Smooth muscle cell (in vitro differentiated cells): Measurements from ENCODE around the gene UBE2U. TPM values are rescaled to one million over a fixed set of nuclear protein-coding genes. Genes with fewer than 3 reads are reported as not detected.

Source experiments
- DNase-seq: peaks from one replicate; lab custom pipeline; 2025; ENCODE audit not compliant: unreplicated experiment; lab: John Stamatoyannopoulos, UW
- H2AFZ ChIP-seq: fragments of 200-600 bp; sonication (generic); 2 replicates; pipeline ENCODE4 v1.6.0; 2016; ENCODE audit warnings: antibody characterized with exemption, low read depth, mild to moderate bottlenecking
- H3F3A ChIP-seq: fragments of 200-600 bp; sonication (generic); 2 replicates; pipeline ENCODE4 v1.6.0; 2017; ENCODE audit warnings: antibody characterized with exemption, low read depth
- H3K27ac ChIP-seq: fragments of 200-600 bp; sonication (generic); 2 replicates; pipeline ENCODE4 v1.5.1; 2016; ENCODE audit warnings: low read depth, mild to moderate bottlenecking
- H3K27me3 ChIP-seq: fragments of 200-600 bp; sonication (generic); 2 replicates; pipeline ENCODE4 v1.6.1; 2016; ENCODE audit warnings: low read depth, mild to moderate bottlenecking
- H3K36me3 ChIP-seq: fragments of 200-600 bp; sonication (generic); 2 replicates; pipeline ENCODE4 v1.5.1; 2016; ENCODE audit warnings: low read depth
- H3K4me1 ChIP-seq: fragments of 200-600 bp; sonication (generic); 2 replicates; pipeline ENCODE4 v1.5.1; 2016; ENCODE audit warnings: low read depth
- H3K4me2 ChIP-seq: fragments of 200-600 bp; sonication (generic); 2 replicates; pipeline ENCODE4 v1.6.0; 2016; ENCODE audit warnings: mild to moderate bottlenecking
- H3K4me3 ChIP-seq: fragments of 200-600 bp; sonication (generic); 2 replicates; pipeline ENCODE4 v1.5.1; 2016; ENCODE audit warnings: mild to moderate bottlenecking
- H3K79me2 ChIP-seq: fragments of 200-600 bp; sonication (generic); 2 replicates; pipeline ENCODE4 v1.6.0; 2016; ENCODE audit warnings: low read depth, mild to moderate bottlenecking
- H3K9ac ChIP-seq: fragments of 200-600 bp; sonication (generic); 2 replicates; pipeline ENCODE4 v1.6.0; 2016; ENCODE audit warnings: low read depth
- H3K9me3 ChIP-seq: fragments of 200-600 bp; sonication (generic); replicated peaks from 2 replicates; pipeline ENCODE4 v1.5.1; 2016; ENCODE audit warnings: low read depth
- H4K20me1 ChIP-seq: fragments of 200-600 bp; sonication (generic); 2 replicates; pipeline ENCODE4 v1.6.0; 2016; ENCODE audit warnings: low read depth
- CTCF ChIP-seq: fragments of 200-600 bp; sonication (generic); IDR thresholded peaks from 2 replicates; pipeline ENCODE4 v1.5.1; 2017; ENCODE audit warnings: borderline replicate concordance, mild to moderate bottlenecking, antibody characterized with exemption; ENCODE audit not compliant: insufficient read depth, poor library complexity, severe bottlenecking
- WGBS: methylation state at CpG from one replicate; pipeline ENCODE4 v1.1.7; 2016; ENCODE audit warnings: low lambda C conversion rate; 5-methylcytosine and 5-hydroxymethylcytosine counted together
- polyA plus RNA-seq: library from polyadenylated mRNA; unstranded; fragments of >200 nt; fragmentation: Nextera tagmentation; extraction: Ambion mirVana; gene quantifications from 2 replicates; pipeline ENCODE4 v1.2.1, GENCODE V29; 2016
- total RNA-seq: library from RNA; depleted of rRNA; stranded (reverse); fragments of >200 nt; gene quantifications from 2 replicates; pipeline ENCODE4 v1.2.3, GENCODE V29; 2014

The UBE2U gene
- total and polyA plus RNA-seq, 2 experiments from 2014 or later, result not detected

- Histone ChIP-seq H3K4me2 (no peak overlapping the region), H4K20me1 (no peaks in the 10 kb centered on the region), H3K79me2 (no peaks in the 10 kb centered on the region), H3K9me3 (no peaks in the 10 kb centered on the region), H3K27ac (no peak overlapping the region), H3K4me3 (no peak overlapping the region), H3K27me3 (no peaks in the 10 kb centered on the region), H3F3A (no peaks in the 10 kb centered on the region), H3K4me1 (no peaks in the 10 kb centered on the region), H3K9ac (no peak overlapping the region), H2AFZ (no peak overlapping the region), H3K36me3 (no peaks in the 10 kb centered on the region)
- no peak for DNase-seq
- 81% methylated on average over 10 of the region's 10 CpGs for WGBS
- no peak for TF ChIP-seq CTCF
Measured at GRCh38 chr1:64228167-64228957, 24.9 kb downstream of the UBE2U start.

DNA sequence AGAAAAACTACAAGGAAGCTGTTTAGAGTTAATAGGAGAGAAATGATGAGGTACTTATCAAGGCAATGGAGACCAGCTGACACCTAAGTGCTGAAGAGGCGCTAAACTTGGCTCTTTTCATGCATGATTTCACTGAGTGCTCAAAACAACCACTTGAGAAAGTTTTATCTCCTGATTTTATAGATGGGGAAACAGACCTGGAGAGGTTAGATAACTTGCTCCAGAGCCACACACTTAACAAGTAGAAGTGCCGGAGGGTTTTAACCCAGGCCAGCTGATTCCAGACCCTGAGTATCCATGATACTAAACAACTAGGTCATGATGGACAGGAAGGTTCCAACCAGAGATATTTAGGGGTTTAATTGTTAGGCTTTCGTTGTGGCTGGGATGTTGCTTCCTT is 25.9 kb downstream of the UBE2U start:
- H3K36me3 ChIP-seq, result no peaks in the 10 kb centered on the region
- H3K4me2 ChIP-seq, result no peak overlapping the region
- H3K27me3 ChIP-seq, result peaks cover 4% of the 10 kb centered on the region
- H3K4me1 ChIP-seq, result no peaks in the 10 kb centered on the region
- H4K20me1 ChIP-seq, result no peaks in the 10 kb centered on the region
- H3K9me3 ChIP-seq, result no peaks in the 10 kb centered on the region
- no peak overlapping the region for H3K9ac ChIP-seq
- H3K79me2 ChIP-seq, result no peaks in the 10 kb centered on the region
- WGBS, result 56% methylated on average over 3 of the region's 3 CpGs
- H2AFZ ChIP-seq, result no peak overlapping the region
- no peak overlapping the region for H3K27ac ChIP-seq
- TF ChIP-seq CTCF, result no peak
- H3F3A ChIP-seq, result no peaks in the 10 kb centered on the region
- no peak overlapping the region for H3K4me3 ChIP-seq
- no peak for DNase-seq

DNA sequence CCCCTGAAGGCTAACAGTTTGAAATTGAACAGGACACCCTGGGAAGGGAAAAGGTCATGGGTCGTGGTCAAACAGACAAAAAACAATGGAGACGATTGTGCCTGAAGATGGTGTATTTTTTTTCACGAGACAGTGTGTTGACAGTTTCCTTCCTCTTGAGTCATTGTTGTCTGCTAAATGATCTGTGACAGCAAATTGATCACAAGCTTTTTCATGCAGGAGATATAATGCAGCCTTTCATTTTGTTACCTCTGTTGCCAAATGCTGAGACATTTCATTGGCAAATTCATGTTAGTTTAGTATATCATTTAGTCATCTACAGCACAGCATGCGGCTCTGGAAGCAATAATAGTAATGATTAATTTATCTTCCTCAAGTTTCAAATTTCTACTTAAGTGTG is 27.7 kb downstream of the UBE2U start:
- no peak for DNase-seq
- Histone ChIP-seq H3K79me2 (no peaks in the 10 kb centered on the region), H3K4me2 (no peak overlapping the region), H3K4me1 (no peaks in the 10 kb centered on the region), H3K27me3 (peaks cover 4% of the 10 kb centered on the region), H3F3A (no peaks in the 10 kb centered on the region), H2AFZ (no peak overlapping the region), H4K20me1 (no peaks in the 10 kb centered on the region), H3K4me3 (no peak overlapping the region), H3K27ac (no peak overlapping the region), H3K9me3 (no peaks in the 10 kb centered on the region), H3K9ac (no peak overlapping the region), H3K36me3 (no peaks in the 10 kb centered on the region)
- TF ChIP-seq CTCF, result no peak
- WGBS, result 33% methylated on average over 4 of the region's 4 CpGs

DNA sequence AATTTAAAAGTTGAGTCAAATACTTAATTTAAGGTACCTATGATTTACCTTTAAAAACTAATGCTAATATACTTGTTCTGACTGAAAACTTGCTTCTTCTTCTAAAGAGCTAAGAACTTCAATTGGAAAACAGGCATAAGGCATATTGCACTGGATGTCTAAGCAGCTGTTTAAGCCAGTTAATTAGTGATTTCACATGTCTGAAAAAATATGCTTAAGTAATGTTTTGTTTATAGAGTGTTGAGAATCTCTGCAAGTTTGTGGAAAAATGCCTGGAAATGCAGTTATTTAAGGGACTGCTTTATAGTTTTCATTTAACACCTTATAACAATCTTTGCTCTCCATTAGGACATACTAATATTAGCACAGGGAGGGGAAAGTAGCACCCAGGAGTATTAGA is 28.2 kb downstream of the UBE2U start:
- Histone ChIP-seq H3K27me3 (peaks cover 4% of the 10 kb centered on the region), H3K4me2 (no peak overlapping the region), H3K27ac (no peak overlapping the region), H2AFZ (no peak overlapping the region), H3K9me3 (no peaks in the 10 kb centered on the region), H3K4me1 (no peaks in the 10 kb centered on the region), H3K9ac (no peak overlapping the region), H3K36me3 (no peaks in the 10 kb centered on the region), H3F3A (no peaks in the 10 kb centered on the region), H4K20me1 (no peaks in the 10 kb centered on the region), H3K4me3 (no peak overlapping the region), H3K79me2 (no peaks in the 10 kb centered on the region)
- DNase-seq, result no peak
- no peak for TF ChIP-seq CTCF
